ENCODE results near the gene FAM9A. TPM values are rescaled to one million over a fixed set of nuclear protein-coding genes. Genes with fewer than 3 reads are reported as not detected.

FAM9A gene
- total and polyA plus RNA-seq, 9 of the 15 experiments (the other 6 are each of a cell fraction or from before 2014, with no cell fraction given), result 0.07 TPM; not detected in 8

- Histone ChIP-seq H3K27ac (ENCODE audit: extremely low read depth, low read depth, low read length) (no peak overlapping the region), H3K4me3 (no peak overlapping the region), H2AFZ (ENCODE audit: low read depth, low read length) (no peak overlapping the region), H3K79me2 (ENCODE audit: control insufficient read depth, insufficient read depth, low read length) (no peaks in the 10 kb centered on the region), H3K36me3 (ENCODE audit: control insufficient read depth, insufficient read depth, low read length) (no peaks in the 10 kb centered on the region), H3K4me2 (ENCODE audit: insufficient read depth, low read length) (no peak overlapping the region), H3K4me1 (replicated peaks in 1 of 2; ENCODE audit: control insufficient read depth in 2 of 2, insufficient read depth in 2 of 2, low read length in 2 of 2) (no peaks in the 10 kb centered on the region), H3K9me3 (replicated peaks; ENCODE audit: control insufficient read depth, insufficient read depth, low read depth, low read length) (no peaks in the 10 kb centered on the region), H3K9me1 (ENCODE audit: control insufficient read depth, insufficient read depth, low read length) (no peaks in the 10 kb centered on the region), H3K27me3 (ENCODE audit: control insufficient read depth in 2 of 2, insufficient read depth in 2 of 2, low read length in 2 of 2) (no peaks in the 10 kb centered on the region), H4K20me1 (replicated peaks; ENCODE audit: control insufficient read depth, insufficient read depth, low read length) (no peaks in the 10 kb centered on the region), H3K9ac (ENCODE audit: insufficient read depth in 1 of 2, low read depth in 2 of 2, low read length in 2 of 2) (no peak overlapping the region)
- ChIA-PET POLR2A (no interaction called here), CTCF (ENCODE audit: low intra/inter-chr PET ratio) (no interaction called here)
- in situ Hi-C loops (cut with MboI) (no loop called here), intact Hi-C loops (cut with micrococcal nuclease) (no loop called here)
- ATAC-seq, result no peak
- no peak for DNase-seq (ENCODE audit: extremely low read depth in 1 of 4, low spot score in 3 of 4)
- FAIRE-seq, result no peak
- no TSS peak for BruUV-seq (replicated peaks)
- TF ChIP-seq BMI1 (IDR thresholded peaks at IDR 0.05; ENCODE audit: low read length) (no peak), ID3 (CRISPR knock-in tag; IDR thresholded peaks at IDR 0.05) (no peak), ID3 (tag; IDR thresholded peaks at IDR 0.05) (no peak), MTA2 (IDR thresholded peaks at IDR 0.05; ENCODE audit: low read depth) (no peak), NBN (IDR thresholded peaks at IDR 0.05; ENCODE audit: low read depth) (no peak), E2F3 (CRISPR knock-in tag; IDR thresholded peaks at IDR 0.05) (no peak), ZNF143 (CRISPR knock-in tag; IDR thresholded peaks at IDR 0.05) (no peak), MAFK (IDR thresholded peaks at IDR 0.05; ENCODE audit: low read length) (no peak), MYNN (IDR thresholded peaks at IDR 0.05) (no peak), MYNN (CRISPR knock-in tag; IDR thresholded peaks at IDR 0.05) (no peak), HDAC6 (IDR thresholded peaks at IDR 0.05; ENCODE audit: low read depth, low read length) (no peak), ZNF140 (CRISPR knock-in tag; IDR thresholded peaks at IDR 0.05) (no peak), HINFP (tag; conservative IDR thresholded peaks at IDR 0.05; ENCODE audit: low read depth) (no peak), USF1 (CRISPR knock-in tag; IDR thresholded peaks at IDR 0.05) (no peak)
- WGBS (ENCODE audit: insufficient coverage, low coverage, missing lambda C conversion rate), result 9% methylated on average over 2 of the region's 2 CpGs
These were observed 3.9 kb upstream of the FAM9A start for GRCh38 chrX:8805046-8805445.

Data from K562 (cell line).